PC-3 (cell line): Measurements from ENCODE around the gene FAM53B. TPM values are rescaled to one million over a fixed set of nuclear protein-coding genes. Genes with fewer than 3 reads are reported as not detected.

Source experiments
- ATAC-seq: fragments of 200-7000 bp; cut with Tn5 transposase; 2 replicates; pipeline ENCODE4 v1.9.1; 2020; ENCODE audit warnings: mild to moderate bottlenecking, moderate library complexity
- Bru-seq: library from RNA; stranded (reverse); fragments of 400-500 nt; gene quantifications from one replicate; lab custom pipeline; 2021; lab: Mats Ljungman, UMichigan
- BruChase-seq, 2 experiments: library from RNA; stranded (reverse); fragments of 400-500 nt; gene quantifications; one replicate each; lab custom pipeline; 2021; lab: Mats Ljungman, UMichigan
- BruUV-seq: library from RNA; stranded (reverse); fragments of 400-500 nt; replicated peaks from 2 replicates; lab custom pipeline; 2021; lab: Mats Ljungman, UMichigan
- CTCF ChIA-PET: fragments of 300-600 bp; sonication (Branson Sonifier 250); formaldehyde crosslinking; loops from one replicate; lab custom pipeline; 2022; ENCODE audit warnings: antibody characterized with exemption; lab: Charles Lee
- POLR2A ChIA-PET: fragments of 300-600 bp; sonication (Branson Sonifier 250); formaldehyde crosslinking; loops from one replicate; lab custom pipeline; 2022; ENCODE audit warnings: antibody characterized with exemption; ENCODE audit not compliant: unreplicated experiment; lab: Charles Lee
- DNase-seq: peaks from one replicate; pipeline ENCODE4 v3.0.0-alpha.2; 2015
- H2AFZ ChIP-seq: fragments of 300-600 bp; sonication (generic); 2 replicates; pipeline ENCODE4 v1.6.0; 2016; ENCODE audit warnings: antibody characterized with exemption, low read length
- H3F3A ChIP-seq: fragments of 300-600 bp; sonication (generic); one replicate; pipeline ENCODE4 v1.6.0; 2017; ENCODE audit warnings: antibody characterized with exemption, low read length, control low read depth, mild to moderate bottlenecking; ENCODE audit not compliant: unreplicated experiment
- H3K27ac ChIP-seq: fragments of 300-600 bp; sonication (generic); 2 replicates; pipeline ENCODE4 v1.5.1; 2016; ENCODE audit warnings: mild to moderate bottlenecking, low read length
- H3K27me3 ChIP-seq: fragments of 300-600 bp; sonication (generic); 2 replicates; pipeline ENCODE4 v1.6.1; 2016; ENCODE audit warnings: low read length, mixed read lengths
- H3K36me3 ChIP-seq: fragments of 300-600 bp; sonication (generic); 2 replicates; pipeline ENCODE4 v1.6.1; 2016; ENCODE audit warnings: low read depth, mixed run types, low read length, mixed read lengths
- H3K4me1 ChIP-seq: fragments of 300-600 bp; sonication (generic); 2 replicates; pipeline ENCODE4 v1.5.1; 2016; ENCODE audit warnings: low read length; ENCODE audit not compliant: insufficient read depth
- H3K4me2 ChIP-seq: fragments of 300-600 bp; sonication (generic); 2 replicates; pipeline ENCODE4 v1.6.0; 2016; ENCODE audit warnings: low read length
- H3K4me3 ChIP-seq: fragments of 300-600 bp; sonication (generic); 2 replicates; pipeline ENCODE4 v1.5.1; 2016; ENCODE audit warnings: mild to moderate bottlenecking, low read length, mixed read lengths
- H3K79me2 ChIP-seq: fragments of 300-600 bp; sonication (generic); 2 replicates; pipeline ENCODE4 v1.6.1; 2017; ENCODE audit warnings: low read length, mixed read lengths
- H3K9ac ChIP-seq: fragments of 300-600 bp; sonication (generic); 2 replicates; pipeline ENCODE4 v1.6.0; 2016; ENCODE audit warnings: mild to moderate bottlenecking, low read length
- H3K9me2 ChIP-seq: fragments of 300-600 bp; sonication (generic); replicated peaks from 2 replicates; pipeline ENCODE4 v1.6.1; 2016; ENCODE audit warnings: mixed run types, low read length, mixed read lengths
- H3K9me3 ChIP-seq: fragments of 300-600 bp; sonication (generic); 2 replicates; pipeline ENCODE4 v1.6.1; 2016; ENCODE audit warnings: low read length, mixed read lengths
- H4K20me1 ChIP-seq: fragments of 300-600 bp; sonication (generic); 2 replicates; pipeline ENCODE4 v1.6.1; 2016; ENCODE audit warnings: low read length, mixed read lengths
- CTCF ChIP-seq: fragments of 300-600 bp; sonication (generic); conservative IDR thresholded peaks from 2 replicates; pipeline ENCODE4 v1.5.1; 2017; ENCODE audit warnings: antibody characterized with exemption, low read depth, mild to moderate bottlenecking, low read length
- EZH2 ChIP-seq: fragments of 300-600 bp; sonication (generic); IDR thresholded peaks from one replicate; pipeline ENCODE4 v1.6.1; 2017; ENCODE audit warnings: antibody characterized with exemption, mild to moderate bottlenecking, low read length; ENCODE audit not compliant: unreplicated experiment
- EZH2phosphoT487 ChIP-seq: fragments of 300-600 bp; sonication (generic); IDR thresholded peaks from 2 replicates; pipeline ENCODE4 v1.6.1; 2018; ENCODE audit warnings: mild to moderate bottlenecking, antibody characterized with exemption, low read length, borderline replicate concordance
- intact Hi-C: fragments of 100-400 bp; cut with micrococcal nuclease; formaldehyde crosslinking; loops from 2 replicates; pipeline ENCODE4 v1.9.0; 2023
- long read RNA-seq: library from polyadenylated mRNA; unstranded; transcript quantifications from one replicate; pipeline ENCODE4 v2.0.0, GENCODE V29; 2021; ENCODE audit not compliant: unreplicated experiment
- total RNA-seq: library from RNA; depleted of rRNA; stranded (reverse); fragments of >200 nt; gene quantifications from 2 replicates; pipeline ENCODE4 v1.2.3, GENCODE V29; 2014; rRNA removed

Gene FAM53B
- total RNA-seq (16.5 and 19.4 TPM in 2 replicates), Bru-seq, nascent RNA (percentile 50 among the genes with signal in this experiment), BruChase-seq, experiment 1, labeled RNA remaining after a 6-hour chase (percentile 85 among the genes with signal in this experiment), BruChase-seq, experiment 2, labeled RNA remaining after a 2-hour chase (percentile 76 among the genes with signal in this experiment)
- long read RNA-seq, full-length matches to known transcripts: 2 of 23 reads
- long read RNA-seq, partial matches to known transcripts: 0 of 23 reads
- long read RNA-seq, other reads (novel, unspliced or antisense): 21 of 23 reads

GRCh38 chr10:124744102-124745050, at the start of gene FAM53B:
TSS of gene FAM53B (minus strand) at chr10:124744378. CDS start at chr10:124706713, 37,665 bp downstream.
- peak; percentile 77 for DNase-seq
- Histone ChIP-seq H4K20me1 (no peaks in the 10 kb centered on the region), H3K27me3 (no peaks in the 10 kb centered on the region), H3K4me3 (peak within 1 kb of the TSS; percentile 92), H3K9me3 (no peaks in the 10 kb centered on the region), H3F3A (no peaks in the 10 kb centered on the region), H3K27ac (no peak within 1 kb of the TSS), H3K9ac (peak within 1 kb of the TSS; percentile 61), H3K4me2 (peak within 1 kb of the TSS; percentile 83), H3K79me2 (peaks cover 39% of the 10 kb centered on the region), H3K36me3 (no peaks in the 10 kb centered on the region; the same call in 1 of the 2 replicates), H3K4me1 (peaks cover 53% of the 10 kb centered on the region), H3K9me2 (no peaks in the 10 kb centered on the region), H2AFZ (peak within 1 kb of the TSS; percentile 70; the same call in 1 of the 2 replicates)
- BruUV-seq: no TSS peak
- POLR2A ChIA-PET: no interaction called here
- ATAC-seq: peak; percentile 58
- intact Hi-C loops: no loop called here
- CTCF ChIA-PET: interaction anchor here (0.6 to 1.3 kb wide), 2 partner anchors 14 to 214 kb away, joined by 3 to 4 read pairs; no protein-coding TSS in a partner anchor
- TF ChIP-seq EZH2phosphoT487 (no peak), EZH2 (no peak), CTCF (no peak)

- no peak for ATAC-seq
- intact Hi-C loops: loop anchor here (5.0 kb wide), 1 partner anchor 124 kb away; no protein-coding TSS in a partner anchor
- ChIA-PET CTCF (no interaction called here), POLR2A (no interaction called here)
- 0 out of 2 replicates have a peak overlapping the region, but pooled peaks have one; percentile 85 for H3K4me2 ChIP-seq
- no peaks in the 10 kb centered on the region for H3F3A ChIP-seq
- BruUV-seq: no TSS peak
- peaks cover 28% of the 10 kb centered on the region for H3K79me2 ChIP-seq
- peaks cover 8% of the 10 kb centered on the region; the same call in 1 of the 2 replicates for H3K36me3 ChIP-seq
- TF ChIP-seq EZH2 (no peak), CTCF (no peak), EZH2phosphoT487 (no peak)
- H3K9me2 ChIP-seq: no peaks in the 10 kb centered on the region
- no peak overlapping the region for H3K27ac ChIP-seq
- no peak overlapping the region for H3K9ac ChIP-seq
- no peaks in the 10 kb centered on the region for H3K9me3 ChIP-seq
- no peak overlapping the region for H2AFZ ChIP-seq
- H3K4me3 ChIP-seq: no peak overlapping the region
- peaks cover 6% of the 10 kb centered on the region; the same call in 1 of the 2 replicates for H3K4me1 ChIP-seq
- no peak for DNase-seq
- H3K27me3 ChIP-seq: no peaks in the 10 kb centered on the region
- H4K20me1 ChIP-seq: no peaks in the 10 kb centered on the region
Observed at GRCh38 chr10:124792998-124793352, 48.8 kb upstream of the FAM53B start.
